Panc1 (cell line): ENCODE results near the gene IFI27L2. TPM values are rescaled to one million over a fixed set of nuclear protein-coding genes. Genes with fewer than 3 reads are reported as not detected.

Source experiments
- ATAC-seq: fragments of 200-7000 bp; cut with Tn5 transposase; 2 replicates; pipeline ENCODE4 v1.9.1; 2020; ENCODE audit warnings: mild to moderate bottlenecking, moderate library complexity
- BruUV-seq: library from RNA; stranded (reverse); fragments of 400-500 nt; replicated peaks from 2 replicates; lab custom pipeline; 2021; lab: Mats Ljungman, UMichigan
- CTCF ChIA-PET: fragments of 300-600 bp; sonication (Branson Sonifier 250); formaldehyde crosslinking; loops from one replicate; lab custom pipeline; 2022; ENCODE audit warnings: antibody characterized with exemption; lab: Charles Lee
- POLR2A ChIA-PET: fragments of 300-600 bp; sonication (Branson Sonifier 250); formaldehyde crosslinking; loops from one replicate; lab custom pipeline; 2022; ENCODE audit warnings: antibody characterized with exemption; lab: Charles Lee
- DNase-seq: peaks from one replicate; pipeline ENCODE4 v3.0.0-alpha.2; 2010; ENCODE audit warnings: low read depth, low spot score
- H3K27ac ChIP-seq: 2 replicates; pipeline ENCODE4 v1.5.1; 2011; ENCODE audit warnings: mild to moderate bottlenecking, low read length, inconsistent platforms
- H3K27me3 ChIP-seq: fragments of 200-500 bp; sonication (Bioruptor generic); 2 replicates; pipeline ENCODE4 v1.6.0; 2014; ENCODE audit warnings: low read length, inconsistent platforms; ENCODE audit not compliant: control insufficient read depth, insufficient read depth
- H3K36me3 ChIP-seq: fragments of 200-500 bp; sonication (Bioruptor generic); 2 replicates; pipeline ENCODE4 v1.5.1; 2014; ENCODE audit warnings: inconsistent platforms, mild to moderate bottlenecking, low read length, moderate library complexity; ENCODE audit not compliant: control insufficient read depth, insufficient read depth
- H3K4me1 ChIP-seq: 2 replicates; pipeline ENCODE4 v1.5.1; 2011; ENCODE audit warnings: inconsistent platforms, mild to moderate bottlenecking, low read length, moderate library complexity; ENCODE audit not compliant: control insufficient read depth, insufficient read depth
- H3K4me3 ChIP-seq, 2 experiments: 2 replicates each; pipeline ENCODE4 v1.5.1; 2011 to 2012; ENCODE audit warnings: low read depth in 2 of 2, low read length in 2 of 2, mild to moderate bottlenecking in 2 of 2, inconsistent platforms in 1 of 2, moderate library complexity in 1 of 2
- H3K9me3 ChIP-seq: fragments of 200-500 bp; sonication (Bioruptor generic); 2 replicates; pipeline ENCODE4 v1.5.1; 2014; ENCODE audit warnings: low read depth, mild to moderate bottlenecking, inconsistent platforms, low read length, moderate library complexity; ENCODE audit not compliant: control insufficient read depth, insufficient read depth
- POLR2AphosphoS5 ChIP-seq: IDR thresholded peaks from 2 replicates; pipeline ENCODE4 v1.6.1; 2012; ENCODE audit warnings: mild to moderate bottlenecking, low read depth, low read length, moderate library complexity
- SIN3A ChIP-seq: IDR thresholded peaks from 2 replicates; pipeline ENCODE4 v1.6.1; 2012; ENCODE audit warnings: low read depth, mild to moderate bottlenecking, low read length, moderate library complexity, borderline replicate concordance; ENCODE audit not compliant: insufficient read depth
- TCF7L2 ChIP-seq: IDR thresholded peaks from 2 replicates; pipeline ENCODE4 v1.6.1; 2011; ENCODE audit warnings: mild to moderate bottlenecking, low read depth, low read length, inconsistent platforms
- in situ Hi-C: cut with HindIII; loops from 2 replicates; pipeline ENCODE4 v1.10.0; 2016; ENCODE audit warnings: low sequenced_read_pairs, low pct_unique_long_range_greater_than_20kb
- intact Hi-C: fragments of 100-400 bp; cut with micrococcal nuclease; formaldehyde crosslinking; loops from one replicate; pipeline ENCODE4 v1.10.0; 2022; ENCODE audit not compliant: unreplicated experiment
- total RNA-seq: library from RNA; stranded (reverse); gene quantifications from one replicate; pipeline ENCODE4 v1.2.1, GENCODE V29; 2021; ENCODE audit not compliant: unreplicated experiment
- TF ChIP-seq, protein P1 (sequence below): fragments of 450-650 bp; IDR thresholded peaks from 2 replicates; pipeline ENCODE4 v1.5.1; 2017; ENCODE audit warnings: mild to moderate bottlenecking
- TF ChIP-seq, protein P2 (sequence below), 2 experiments: IDR thresholded peaks; 2 replicates each; pipeline ENCODE4 v1.6.1; 2011 to 2012; ENCODE audit warnings: low read depth in 2 of 2, control low read depth in 1 of 2, low read length in 1 of 2, mild to moderate bottlenecking in 1 of 2, moderate library complexity in 1 of 2; ENCODE audit not compliant: insufficient read depth in 1 of 2

IFI27L2 gene
- total RNA-seq, 1 experiment from 2014 or later: 13.2 TPM

DNA sequence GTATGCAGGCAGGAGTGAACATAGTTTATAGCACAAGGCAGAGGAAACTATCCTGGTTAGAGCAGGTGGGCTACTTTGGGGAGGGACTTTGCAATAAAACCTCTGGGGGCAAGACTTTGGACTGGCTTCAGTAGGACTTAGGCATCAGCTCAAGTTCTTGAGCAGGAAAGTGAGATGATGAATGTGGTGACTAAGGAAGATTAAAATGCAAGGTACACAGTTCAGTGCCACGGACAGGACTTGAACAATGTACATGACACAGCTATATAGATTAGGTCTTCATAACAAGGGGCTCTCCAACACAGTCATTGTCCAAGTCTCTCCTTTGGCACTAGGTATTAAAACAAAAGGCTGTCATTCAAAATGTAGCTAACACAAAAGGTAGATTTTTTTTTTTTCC, 23.3 kb upstream of the IFI27L2 start:
- no TSS peak for BruUV-seq
- CTCF ChIA-PET: no interaction called here
- intact Hi-C loops: no loop called here

DNA sequence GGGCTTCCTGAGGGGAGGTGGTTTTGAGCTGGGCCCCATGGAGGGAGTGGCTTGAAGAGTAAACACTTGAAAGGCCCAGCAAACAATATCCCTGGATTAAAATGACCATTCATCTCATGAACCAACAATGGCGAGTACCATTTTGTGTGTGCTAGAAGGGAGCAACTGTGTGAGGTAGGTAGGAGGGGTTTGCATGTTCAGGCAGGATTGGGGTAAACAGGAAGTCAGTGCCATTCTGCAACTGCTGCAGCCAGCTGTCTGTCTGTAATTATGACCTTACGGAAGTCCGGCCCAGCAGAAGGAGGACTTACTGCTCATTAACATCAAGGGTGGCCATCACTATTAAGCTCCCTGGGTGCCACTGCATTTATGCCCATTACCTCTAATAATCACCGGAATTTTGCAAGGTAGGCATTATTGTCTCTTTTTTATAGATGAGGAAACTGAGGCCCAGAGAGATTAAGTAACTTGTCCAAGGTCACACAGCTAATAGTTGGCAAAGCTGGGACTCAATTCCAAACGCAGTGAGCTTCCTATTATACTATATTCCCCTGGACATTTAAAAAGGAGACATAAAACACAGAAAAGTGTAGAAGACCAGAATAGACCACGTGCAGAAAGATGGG, 16.6 kb upstream of the IFI27L2 start:
- TF ChIP-seq, protein P1, sequence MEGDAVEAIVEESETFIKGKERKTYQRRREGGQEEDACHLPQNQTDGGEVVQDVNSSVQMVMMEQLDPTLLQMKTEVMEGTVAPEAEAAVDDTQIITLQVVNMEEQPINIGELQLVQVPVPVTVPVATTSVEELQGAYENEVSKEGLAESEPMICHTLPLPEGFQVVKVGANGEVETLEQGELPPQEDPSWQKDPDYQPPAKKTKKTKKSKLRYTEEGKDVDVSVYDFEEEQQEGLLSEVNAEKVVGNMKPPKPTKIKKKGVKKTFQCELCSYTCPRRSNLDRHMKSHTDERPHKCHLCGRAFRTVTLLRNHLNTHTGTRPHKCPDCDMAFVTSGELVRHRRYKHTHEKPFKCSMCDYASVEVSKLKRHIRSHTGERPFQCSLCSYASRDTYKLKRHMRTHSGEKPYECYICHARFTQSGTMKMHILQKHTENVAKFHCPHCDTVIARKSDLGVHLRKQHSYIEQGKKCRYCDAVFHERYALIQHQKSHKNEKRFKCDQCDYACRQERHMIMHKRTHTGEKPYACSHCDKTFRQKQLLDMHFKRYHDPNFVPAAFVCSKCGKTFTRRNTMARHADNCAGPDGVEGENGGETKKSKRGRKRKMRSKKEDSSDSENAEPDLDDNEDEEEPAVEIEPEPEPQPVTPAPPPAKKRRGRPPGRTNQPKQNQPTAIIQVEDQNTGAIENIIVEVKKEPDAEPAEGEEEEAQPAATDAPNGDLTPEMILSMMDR: no peak
- no peak for TF ChIP-seq SIN3A
- TF ChIP-seq, protein P2, sequence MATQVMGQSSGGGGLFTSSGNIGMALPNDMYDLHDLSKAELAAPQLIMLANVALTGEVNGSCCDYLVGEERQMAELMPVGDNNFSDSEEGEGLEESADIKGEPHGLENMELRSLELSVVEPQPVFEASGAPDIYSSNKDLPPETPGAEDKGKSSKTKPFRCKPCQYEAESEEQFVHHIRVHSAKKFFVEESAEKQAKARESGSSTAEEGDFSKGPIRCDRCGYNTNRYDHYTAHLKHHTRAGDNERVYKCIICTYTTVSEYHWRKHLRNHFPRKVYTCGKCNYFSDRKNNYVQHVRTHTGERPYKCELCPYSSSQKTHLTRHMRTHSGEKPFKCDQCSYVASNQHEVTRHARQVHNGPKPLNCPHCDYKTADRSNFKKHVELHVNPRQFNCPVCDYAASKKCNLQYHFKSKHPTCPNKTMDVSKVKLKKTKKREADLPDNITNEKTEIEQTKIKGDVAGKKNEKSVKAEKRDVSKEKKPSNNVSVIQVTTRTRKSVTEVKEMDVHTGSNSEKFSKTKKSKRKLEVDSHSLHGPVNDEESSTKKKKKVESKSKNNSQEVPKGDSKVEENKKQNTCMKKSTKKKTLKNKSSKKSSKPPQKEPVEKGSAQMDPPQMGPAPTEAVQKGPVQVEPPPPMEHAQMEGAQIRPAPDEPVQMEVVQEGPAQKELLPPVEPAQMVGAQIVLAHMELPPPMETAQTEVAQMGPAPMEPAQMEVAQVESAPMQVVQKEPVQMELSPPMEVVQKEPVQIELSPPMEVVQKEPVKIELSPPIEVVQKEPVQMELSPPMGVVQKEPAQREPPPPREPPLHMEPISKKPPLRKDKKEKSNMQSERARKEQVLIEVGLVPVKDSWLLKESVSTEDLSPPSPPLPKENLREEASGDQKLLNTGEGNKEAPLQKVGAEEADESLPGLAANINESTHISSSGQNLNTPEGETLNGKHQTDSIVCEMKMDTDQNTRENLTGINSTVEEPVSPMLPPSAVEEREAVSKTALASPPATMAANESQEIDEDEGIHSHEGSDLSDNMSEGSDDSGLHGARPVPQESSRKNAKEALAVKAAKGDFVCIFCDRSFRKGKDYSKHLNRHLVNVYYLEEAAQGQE (IDR thresholded peaks at IDR 0.05; ENCODE audit: insufficient read depth in 1 of 2, low read depth in 2 of 2, low read length in 1 of 2): no peak
- TF ChIP-seq POLR2AphosphoS5: no peak
- no peak for TF ChIP-seq TCF7L2
- no peak overlapping the region for H3K27ac ChIP-seq
- no TSS peak for BruUV-seq
- no peaks in the 10 kb centered on the region for H3K36me3 ChIP-seq
- no peak for DNase-seq
- ChIA-PET CTCF (interaction anchor here (0.7 kb wide), 1 partner anchor 10 kb away, joined by 5 read pairs; no protein-coding TSS in a partner anchor), POLR2A (no interaction called here)
- intact Hi-C loops: no loop called here
- no peaks in the 10 kb centered on the region for H3K4me1 ChIP-seq
- in situ Hi-C loops: no loop called here
- no peaks in the 10 kb centered on the region for H3K9me3 ChIP-seq
- no peak overlapping the region for H3K4me3 ChIP-seq
- no peaks in the 10 kb centered on the region for H3K27me3 ChIP-seq
- ATAC-seq: no peak

More for the DNA sequence above, 23.3 kb upstream of the IFI27L2 start:
- H3K9me3 ChIP-seq: no peaks in the 10 kb centered on the region
- DNase-seq (no peak), ATAC-seq (no peak)
- no peaks in the 10 kb centered on the region for H3K36me3 ChIP-seq
- no peaks in the 10 kb centered on the region for H3K4me1 ChIP-seq
- POLR2A ChIA-PET: no interaction called here
- peaks cover 3% of the 10 kb centered on the region; the same call in 1 of the 2 replicates for H3K27me3 ChIP-seq
- in situ Hi-C loops: no loop called here
- no peak overlapping the region for H3K4me3 ChIP-seq
- TF ChIP-seq, protein P2 (IDR thresholded peaks at IDR 0.05; ENCODE audit: insufficient read depth in 1 of 2, low read depth in 2 of 2, low read length in 1 of 2): no peak
- TF ChIP-seq POLR2AphosphoS5 (no peak), TCF7L2 (no peak), SIN3A (no peak)
- TF ChIP-seq, protein P1: no peak
- H3K27ac ChIP-seq: no peak overlapping the region
